NCI-H345 treated with DMSO at 0.1 percent for 48 hours (cell line): ENCODE results near the gene RNF141.

Experiments
- DNase-seq: peaks from one replicate; lab custom pipeline; 2025; ENCODE audit not compliant: unreplicated experiment; lab: John Stamatoyannopoulos, UW

RNF141 gene

DNA sequence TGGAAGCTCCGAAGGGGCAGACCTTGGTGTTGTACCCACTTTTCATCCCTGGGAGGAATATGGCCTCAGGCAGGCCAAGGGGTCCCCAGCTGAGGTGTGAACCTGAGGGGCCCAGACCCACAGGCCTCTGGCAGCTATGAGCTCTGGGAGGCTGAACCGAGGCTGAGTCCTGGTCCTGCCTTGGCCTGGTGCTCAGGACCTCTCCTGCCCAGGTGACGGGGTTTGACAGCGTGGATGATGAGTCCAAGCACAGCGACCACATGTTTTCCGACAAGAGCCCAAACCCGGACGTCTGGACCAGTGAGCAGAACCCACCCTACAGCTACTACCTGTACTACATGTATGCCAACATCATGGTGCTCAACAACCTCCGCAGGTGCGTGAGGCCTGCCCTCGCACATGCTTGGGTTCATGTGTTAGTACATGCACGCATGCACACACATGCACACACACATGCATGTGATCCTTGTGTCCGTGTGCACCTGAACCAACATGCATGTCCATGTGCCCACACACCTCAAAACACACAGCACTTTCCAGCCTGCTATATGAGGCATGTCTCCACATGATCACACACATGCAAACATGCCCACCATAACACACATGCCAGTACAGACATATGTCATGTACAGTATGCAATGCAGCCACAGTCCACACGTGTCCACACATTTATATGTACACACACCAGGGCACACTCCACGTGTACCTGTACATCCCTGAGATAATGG, 40.9 kb downstream of the RNF141 start:
- no peak for DNase-seq

GRCh38 chr11:10499452-10499851, 41.5 kb downstream of the RNF141 start:
- no peak for DNase-seq

DNA sequence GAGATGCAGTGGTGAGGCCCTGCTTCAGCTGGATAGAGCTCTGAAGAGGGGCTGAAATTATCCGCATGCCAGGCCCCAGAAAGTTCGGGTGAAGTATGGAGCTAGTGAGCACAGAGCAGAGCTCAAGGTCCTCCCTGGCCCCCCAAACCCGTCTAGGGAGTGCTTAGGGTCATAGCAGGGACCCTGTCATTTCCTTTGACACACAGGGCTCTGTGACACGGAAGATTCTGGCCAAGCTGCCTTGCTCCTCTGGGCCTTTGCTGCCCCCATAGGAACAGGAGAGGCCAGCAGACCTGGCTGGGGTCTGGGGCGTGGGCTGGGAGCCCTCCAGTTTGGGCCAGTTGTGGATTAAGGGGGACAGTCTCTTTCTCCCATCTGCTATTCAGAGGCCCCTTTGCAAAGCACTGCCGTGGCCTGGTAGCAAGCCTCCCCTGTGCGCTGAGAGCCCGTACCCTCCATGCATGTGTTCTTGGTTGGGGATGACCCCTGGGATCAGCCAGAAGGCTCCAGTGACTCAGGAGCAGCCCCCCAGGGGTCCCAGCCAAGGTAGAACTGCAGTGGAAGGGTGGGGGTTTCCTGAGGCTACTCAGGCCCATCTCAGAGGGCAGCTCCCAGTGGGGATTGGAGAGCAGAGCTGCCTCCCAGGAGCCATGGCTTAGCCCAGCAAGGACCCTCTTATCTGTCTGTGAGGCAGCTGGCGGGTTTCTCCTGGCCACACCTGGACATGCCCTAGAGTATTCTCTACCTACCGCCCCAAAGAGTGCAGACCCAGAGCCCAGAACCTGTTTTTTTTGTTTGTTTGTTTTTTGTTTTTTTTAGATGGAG, 42.3 kb downstream of the RNF141 start:
- no peak for DNase-seq

DNA sequence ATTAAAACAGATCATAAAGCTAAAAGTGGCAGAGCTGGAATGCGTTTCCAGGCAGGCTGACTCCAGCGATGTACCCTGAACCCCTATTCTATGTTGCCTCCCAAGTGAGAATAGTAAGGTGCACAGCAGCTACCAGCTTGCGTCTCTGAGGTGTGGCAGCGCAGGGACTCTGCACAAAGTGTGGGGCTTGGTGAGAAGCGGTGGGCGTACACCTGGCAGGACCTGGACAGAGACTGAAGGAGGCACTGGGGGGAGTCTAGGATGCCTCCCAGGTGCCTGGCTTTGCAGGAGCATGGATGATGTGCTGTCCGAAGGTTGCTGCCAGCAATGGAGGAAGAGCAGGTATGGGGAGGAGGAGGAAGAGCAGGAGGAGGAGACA, 43.0 kb downstream of the RNF141 start:
- no peak for DNase-seq

GRCh38 chr11:10497371-10498021, 43.5 kb downstream of the RNF141 start:
- DNase-seq = no peak

- DNase-seq = no peak
These were observed 44.6 kb downstream of the RNF141 start for GRCh38 chr11:10496296-10496936.

GRCh38 chr11:10495464-10495786, 45.6 kb downstream of the RNF141 start:
- DNase-seq = no peak

DNA sequence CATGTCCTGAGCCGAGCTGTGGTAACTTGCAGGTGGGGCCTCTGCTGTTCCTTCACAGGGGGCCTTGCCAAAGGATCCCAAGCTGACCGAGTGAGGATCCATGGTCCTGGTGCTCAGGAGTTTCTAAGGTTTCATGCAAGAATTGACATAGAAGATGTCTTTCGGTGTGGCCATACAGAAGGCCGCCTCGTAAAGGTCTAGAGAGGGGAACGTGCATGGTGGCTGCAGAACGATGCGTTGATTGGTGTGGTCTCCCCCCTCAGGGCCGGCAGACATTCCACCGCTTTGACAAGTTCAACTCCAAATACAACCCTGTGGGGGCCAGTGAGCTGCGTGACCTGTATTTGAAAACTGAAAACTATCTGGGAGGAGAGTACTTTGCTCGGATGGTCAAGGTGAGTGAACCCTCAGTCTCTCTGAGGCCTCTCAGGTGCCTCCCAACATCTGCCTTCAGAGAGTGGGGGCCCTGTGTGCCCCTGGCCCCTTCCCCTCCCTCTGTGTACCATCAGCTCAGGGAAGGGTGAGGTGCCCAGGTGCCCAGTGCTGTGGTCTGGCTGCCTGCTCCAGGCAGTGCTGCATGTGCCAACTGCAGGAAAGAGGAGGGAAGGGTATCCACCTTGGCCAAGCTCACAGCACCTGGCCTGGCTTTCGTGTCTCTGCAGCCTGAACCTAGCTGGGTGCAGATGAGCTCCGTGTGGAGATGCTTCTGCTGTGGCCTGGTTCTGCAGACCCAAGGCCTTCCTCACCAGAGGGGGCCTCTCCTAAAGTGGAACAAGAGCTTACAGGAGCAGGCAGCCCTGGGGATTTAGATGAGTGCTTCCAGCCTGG, 46.1 kb downstream of the RNF141 start:
- no peak for DNase-seq

GRCh38 chr11:10493041-10493663, 47.8 kb downstream of the RNF141 start:
- DNase-seq = no peak

GRCh38 chr11:10492084-10492483, 48.9 kb downstream of the RNF141 start:
- no peak for DNase-seq

DNA sequence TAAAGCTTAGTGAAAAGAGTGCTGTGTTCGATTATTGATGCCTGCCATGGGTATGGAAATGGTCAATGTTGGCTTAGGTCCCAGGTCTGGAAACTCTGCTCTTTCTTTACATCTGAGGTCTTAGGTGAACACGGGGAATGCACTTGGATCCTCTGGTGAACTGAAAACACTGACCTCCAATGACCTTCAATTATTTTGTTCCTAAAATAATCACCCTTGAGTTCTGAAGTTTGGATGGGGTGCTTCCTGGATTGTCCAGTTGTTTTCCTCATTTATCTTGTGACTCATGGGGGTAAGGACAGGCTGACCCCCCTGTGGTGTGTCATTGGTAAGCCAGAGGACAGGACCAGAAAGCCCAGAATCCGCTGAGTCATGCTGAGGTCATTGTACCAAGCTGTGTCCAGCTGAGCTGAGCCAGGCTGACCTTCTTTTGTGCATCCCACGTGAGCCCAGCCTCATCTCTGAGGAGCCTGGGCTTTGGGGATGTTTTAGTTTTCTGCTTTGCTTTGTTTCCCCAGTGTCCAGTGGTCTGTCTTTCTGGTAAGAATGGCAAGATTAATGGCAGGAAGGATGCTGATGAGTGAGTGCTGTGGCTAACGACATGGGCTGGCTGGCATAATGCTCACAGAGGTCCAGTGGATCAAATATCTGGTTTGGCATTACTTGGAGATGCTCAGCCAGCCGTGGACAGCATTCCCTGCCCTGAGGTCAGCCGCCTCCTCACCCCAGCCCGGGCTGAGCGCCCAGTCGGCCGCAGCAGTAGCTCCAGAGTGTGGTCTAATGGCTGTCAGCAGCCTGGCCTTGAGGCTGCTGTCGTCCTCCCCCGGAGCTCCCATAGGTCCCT, 50.4 kb downstream of the RNF141 start:
- DNase-seq = no peak

DNA sequence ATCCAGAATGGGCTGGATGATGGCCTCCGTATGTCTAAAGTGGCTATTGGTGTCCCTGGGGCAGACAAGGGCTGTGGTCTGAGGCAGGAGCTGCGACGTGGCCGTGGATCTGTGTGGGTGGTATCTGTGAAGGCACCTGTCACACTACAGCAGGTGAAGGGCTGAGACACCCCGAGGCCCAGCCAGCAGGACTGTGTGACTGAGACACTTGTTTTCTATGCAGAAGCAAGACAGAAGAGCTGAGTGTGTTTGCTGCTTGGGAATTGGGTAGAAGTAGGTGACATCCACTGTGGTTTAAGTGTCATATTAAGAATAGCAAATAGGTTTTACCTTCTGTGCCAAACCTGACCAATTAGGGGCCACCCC, 51.0 kb downstream of the RNF141 start:
- DNase-seq = no peak

DNA sequence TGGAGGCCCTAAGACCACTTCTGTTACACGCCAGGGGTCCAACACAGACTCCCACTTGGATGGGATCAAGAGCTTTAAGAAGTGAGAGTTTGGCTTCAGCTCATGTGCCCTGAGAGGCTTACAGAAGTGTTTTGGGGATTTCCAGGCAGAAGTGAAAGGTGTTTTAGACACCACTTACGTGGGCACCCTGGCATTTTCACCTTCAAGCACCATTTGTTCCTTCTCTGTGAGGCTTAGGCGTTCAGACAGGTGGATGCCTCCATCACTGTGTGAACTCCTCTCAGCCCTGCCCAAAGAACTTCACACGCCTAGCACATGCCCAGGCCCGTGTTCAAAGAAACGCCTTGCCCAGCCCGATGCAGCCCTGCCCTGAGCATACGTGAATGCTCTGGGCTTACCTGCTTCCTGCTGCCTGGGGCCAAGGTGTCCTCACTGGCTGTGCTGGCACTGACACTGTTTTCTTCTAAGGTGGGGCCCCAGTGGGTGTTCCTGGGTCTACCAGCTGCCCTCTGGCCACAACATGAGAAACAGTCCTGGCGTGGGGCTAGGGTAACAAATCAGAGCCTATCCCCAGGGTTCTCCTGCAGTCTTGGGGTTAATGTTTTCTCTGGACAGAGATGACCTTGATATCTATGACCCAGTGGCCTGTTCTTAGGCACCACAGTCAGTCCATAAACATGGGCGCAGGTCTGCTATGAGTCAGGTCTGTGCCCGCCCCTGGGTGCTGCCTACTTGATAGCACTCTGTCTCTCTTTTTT, 51.9 kb downstream of the RNF141 start:
- DNase-seq = no peak

- DNase-seq = no peak
These were observed 52.7 kb downstream of the RNF141 start for GRCh38 chr11:10488121-10488933.

- DNase-seq = no peak
These were observed 53.9 kb downstream of the RNF141 start for GRCh38 chr11:10487002-10487647.

GRCh38 chr11:10486161-10486840, 54.7 kb downstream of the RNF141 start:
- no peak for DNase-seq

DNA sequence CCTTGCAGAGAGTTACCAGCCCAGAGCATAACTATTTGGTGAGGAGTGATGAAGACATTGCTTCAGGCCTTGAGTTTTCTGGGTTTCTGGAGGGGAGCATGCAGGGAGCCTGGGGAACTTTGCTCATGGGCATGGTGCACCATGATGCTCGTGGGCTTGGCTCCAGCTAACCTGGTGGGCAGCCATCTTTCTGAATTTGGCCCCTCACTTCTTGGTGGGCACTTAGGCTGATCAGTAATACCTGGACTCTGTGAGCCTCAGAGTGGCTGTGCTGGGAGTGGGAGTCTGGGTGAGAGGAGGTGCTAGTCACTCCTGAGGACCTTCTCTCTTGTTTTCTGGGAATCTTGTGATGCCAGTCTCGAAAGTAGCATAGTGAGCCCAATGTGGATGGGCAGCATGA, 55.3 kb downstream of the RNF141 start:
- no peak for DNase-seq
